Measurements from ENCODE around the gene FNBP1L.

- TF ChIP-seq CTCF (IDR thresholded peaks at IDR 0.05): no peak
- no peak for TF ChIP-seq EZH2 (IDR thresholded peaks at IDR 0.05; ENCODE audit: borderline replicate concordance, insufficient read depth, low read depth, low read length, poor library complexity, severe bottlenecking)
Observed at GRCh38 chr1:93519199-93519829, 71.4 kb downstream of the FNBP1L start.
